Neutrophil (primary cell): ENCODE data around the gene SDR39U1.
"Not testable (repeated sequence)": the region's sequence is repeated elsewhere in the genome, so short reads cannot be mapped to it uniquely, and the experiment has no call there.

Experiments used
- H3K27ac ChIP-seq: fragments of 200-600 bp; sonication (generic); 2 replicates; pipeline ENCODE4 v1.5.1; 2016; ENCODE audit warnings: mild to moderate bottlenecking, moderate library complexity
- H3K27me3 ChIP-seq: fragments of 200-600 bp; sonication (generic); 2 replicates; pipeline ENCODE4 v1.6.0; 2016; ENCODE audit warnings: mild to moderate bottlenecking
- H3K36me3 ChIP-seq: fragments of 200-600 bp; sonication (generic); 2 replicates; pipeline ENCODE4 v1.5.1; 2017
- H3K4me1 ChIP-seq, 2 experiments: fragments of 200-600 bp in 1 of 2; sonication (generic) in 1 of 2; 1 replicate in 1 of 2; 2 replicates in 1 of 2; pipeline versions ENCODE4 v1.5.1 to v1.6.1; 2013 to 2016; ENCODE audit warnings: low read depth in 1 of 2, low read length in 1 of 2, mild to moderate bottlenecking in 1 of 2, moderate library complexity in 1 of 2; ENCODE audit not compliant: control insufficient read depth in 1 of 2, insufficient read depth in 1 of 2
- H3K4me3 ChIP-seq, 2 experiments: fragments of 200-600 bp in 1 of 2; sonication (generic) in 1 of 2; 1 replicate in 1 of 2; 2 replicates in 1 of 2; pipeline ENCODE4 v1.5.1; 2013 to 2016; ENCODE audit warnings: low read depth in 1 of 2, low read length in 1 of 2, mild to moderate bottlenecking in 1 of 2, moderate library complexity in 1 of 2
- H3K9me3 ChIP-seq: fragments of 200-600 bp; sonication (generic); 2 replicates; pipeline ENCODE4 v1.5.1; 2016
- CTCF ChIP-seq: fragments of 200-600 bp; sonication (generic); IDR thresholded peaks from 2 replicates; pipeline ENCODE4 v1.5.1; 2016; ENCODE audit warnings: antibody characterized with exemption

Gene SDR39U1

GRCh38 chr14:24475261-24475660 is 32.7 kb upstream of the SDR39U1 start:
- H3K36me3 ChIP-seq = no peaks in the 10 kb centered on the region
- no peak overlapping the region for H3K4me3 ChIP-seq
- no peaks in the 10 kb centered on the region for H3K27me3 ChIP-seq
- no peaks in the 10 kb centered on the region for H3K4me1 ChIP-seq
- no peak for TF ChIP-seq CTCF
- no peaks in the 10 kb centered on the region for H3K9me3 ChIP-seq
- no peak overlapping the region for H3K27ac ChIP-seq

- Histone ChIP-seq H3K4me1 (no peaks in the 10 kb centered on the region), H3K27ac (no peak overlapping the region), H3K27me3 (no peaks in the 10 kb centered on the region), H3K36me3 (no peaks in the 10 kb centered on the region), H3K9me3 (no peaks in the 10 kb centered on the region), H3K4me3 (no peak overlapping the region)
- TF ChIP-seq CTCF = no peak
These were observed 30.6 kb upstream of the SDR39U1 start for GRCh38 chr14:24473211-24473610.

GRCh38 chr14:24470450-24470849 is 27.9 kb upstream of the SDR39U1 start:
- H3K36me3 ChIP-seq, H3K9me3 ChIP-seq, H3K27ac ChIP-seq, H3K4me3 ChIP-seq, H3K27me3 ChIP-seq, H3K4me1 ChIP-seq: not testable (repeated sequence)

GRCh38 chr14:24465805-24466204 is 23.2 kb upstream of the SDR39U1 start:
- no peaks in the 10 kb centered on the region for H3K36me3 ChIP-seq
- no peak overlapping the region for H3K4me3 ChIP-seq
- no peak for TF ChIP-seq CTCF
- no peaks in the 10 kb centered on the region for H3K4me1 ChIP-seq
- H3K27me3 ChIP-seq = no peaks in the 10 kb centered on the region
- H3K27ac ChIP-seq = no peak overlapping the region
- no peaks in the 10 kb centered on the region for H3K9me3 ChIP-seq

GRCh38 chr14:24465368-24465767 is 22.8 kb upstream of the SDR39U1 start:
- Histone ChIP-seq H3K36me3 (no peaks in the 10 kb centered on the region), H3K4me1 (no peaks in the 10 kb centered on the region), H3K27me3 (no peaks in the 10 kb centered on the region), H3K27ac (no peak overlapping the region), H3K9me3 (no peaks in the 10 kb centered on the region), H3K4me3 (no peak overlapping the region)
- TF ChIP-seq CTCF = no peak

- Histone ChIP-seq H3K27me3 (no peaks in the 10 kb centered on the region), H3K9me3 (no peaks in the 10 kb centered on the region), H3K4me1 (no peaks in the 10 kb centered on the region), H3K27ac (no peak overlapping the region), H3K36me3 (no peaks in the 10 kb centered on the region), H3K4me3 (no peak overlapping the region)
- no peak for TF ChIP-seq CTCF
These were observed 21.6 kb upstream of the SDR39U1 start for GRCh38 chr14:24463884-24464785.
